GM12874 (cell line): Measurements from ENCODE around the gene ZNF845.

Experiments
- TF ChIP-seq, protein P1 (sequence below): IDR thresholded peaks from 2 replicates; pipeline ENCODE4 v1.5.1; 2011; ENCODE audit warnings: low read depth, mild to moderate bottlenecking, control low read depth, low read length, moderate library complexity; ENCODE audit not compliant: insufficient read depth

Gene ZNF845

DNA sequence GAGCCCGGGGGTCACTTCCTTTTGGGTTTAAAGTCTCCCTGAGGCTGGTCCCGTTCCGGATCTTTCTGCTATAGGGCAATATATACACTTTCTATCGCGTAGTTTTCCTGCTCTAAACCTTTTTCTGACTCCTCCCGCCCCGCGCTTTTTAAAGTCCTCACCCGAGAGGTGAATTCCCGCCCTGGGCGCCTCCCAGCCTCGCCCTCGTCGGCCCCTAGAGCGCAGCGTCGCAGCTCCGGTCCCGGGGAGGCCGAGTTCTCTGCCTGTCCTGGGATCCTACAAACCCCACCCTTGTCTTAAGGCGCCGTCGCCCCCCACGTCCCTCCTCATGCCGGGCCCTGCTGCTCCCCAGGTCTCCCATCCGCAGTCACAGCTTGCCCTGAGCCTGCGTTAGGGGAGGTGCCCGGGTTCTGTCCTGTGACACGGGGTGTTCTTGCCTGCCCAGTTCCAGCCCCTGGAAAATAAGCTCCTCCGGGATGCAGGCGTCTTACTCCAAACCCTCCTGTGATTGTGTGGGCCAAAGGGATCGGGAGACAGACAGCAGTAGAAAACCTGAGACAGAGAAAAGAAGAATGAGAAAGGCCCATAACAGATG, 32.4 kb downstream of the ZNF845 start:
- TF ChIP-seq, protein P1, sequence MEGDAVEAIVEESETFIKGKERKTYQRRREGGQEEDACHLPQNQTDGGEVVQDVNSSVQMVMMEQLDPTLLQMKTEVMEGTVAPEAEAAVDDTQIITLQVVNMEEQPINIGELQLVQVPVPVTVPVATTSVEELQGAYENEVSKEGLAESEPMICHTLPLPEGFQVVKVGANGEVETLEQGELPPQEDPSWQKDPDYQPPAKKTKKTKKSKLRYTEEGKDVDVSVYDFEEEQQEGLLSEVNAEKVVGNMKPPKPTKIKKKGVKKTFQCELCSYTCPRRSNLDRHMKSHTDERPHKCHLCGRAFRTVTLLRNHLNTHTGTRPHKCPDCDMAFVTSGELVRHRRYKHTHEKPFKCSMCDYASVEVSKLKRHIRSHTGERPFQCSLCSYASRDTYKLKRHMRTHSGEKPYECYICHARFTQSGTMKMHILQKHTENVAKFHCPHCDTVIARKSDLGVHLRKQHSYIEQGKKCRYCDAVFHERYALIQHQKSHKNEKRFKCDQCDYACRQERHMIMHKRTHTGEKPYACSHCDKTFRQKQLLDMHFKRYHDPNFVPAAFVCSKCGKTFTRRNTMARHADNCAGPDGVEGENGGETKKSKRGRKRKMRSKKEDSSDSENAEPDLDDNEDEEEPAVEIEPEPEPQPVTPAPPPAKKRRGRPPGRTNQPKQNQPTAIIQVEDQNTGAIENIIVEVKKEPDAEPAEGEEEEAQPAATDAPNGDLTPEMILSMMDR = no peak

DNA sequence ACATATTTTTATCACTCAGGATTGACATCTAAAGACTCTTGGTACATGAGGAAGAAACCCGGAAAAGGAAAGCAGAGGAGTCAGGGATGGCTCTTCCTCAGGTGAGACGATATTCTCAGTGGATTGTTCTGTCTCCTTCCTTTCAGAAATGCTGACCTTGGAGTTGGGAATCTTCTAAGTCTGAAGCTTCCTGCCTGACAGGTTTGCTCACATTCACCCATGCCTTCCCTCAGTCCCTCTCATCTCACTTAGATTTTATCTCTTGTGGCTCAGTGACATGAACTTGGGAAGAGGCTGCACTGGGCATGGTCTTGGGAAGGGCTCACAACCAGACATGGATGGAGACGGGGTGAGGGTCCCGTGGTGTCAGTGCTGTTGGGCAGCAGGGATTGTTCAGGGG, 38.6 kb downstream of the ZNF845 start:
- TF ChIP-seq, protein P1 = no peak

- TF ChIP-seq, protein P1 = no peak
Observed at GRCh38 chr19:53374288-53374687, 40.7 kb downstream of the ZNF845 start.

DNA sequence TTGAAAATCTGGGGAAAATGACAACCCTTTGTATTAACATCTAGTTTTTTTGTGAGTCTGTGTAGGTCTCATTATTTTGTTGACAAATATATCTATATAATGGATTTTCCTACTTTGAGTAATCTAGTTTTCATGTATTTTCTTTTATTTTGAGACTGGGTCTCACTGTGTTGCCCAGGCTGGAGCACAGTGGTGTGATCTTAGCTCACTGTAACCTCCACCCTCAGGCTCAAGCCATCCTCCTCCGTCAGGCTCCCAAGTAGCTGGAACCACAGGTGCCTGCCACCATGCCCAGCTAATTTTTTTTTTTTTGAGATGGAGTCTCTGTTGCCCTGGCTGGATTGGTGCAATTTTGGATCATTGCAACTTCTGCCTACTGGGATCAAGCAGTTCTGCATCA, 41.2 kb downstream of the ZNF845 start:
- TF ChIP-seq, protein P1 = no peak

- TF ChIP-seq, protein P1 = no peak
Observed at GRCh38 chr19:53381376-53381775, 47.8 kb downstream of the ZNF845 start.

GRCh38 chr19:53388168-53388567, 54.6 kb downstream of the ZNF845 start:
- TF ChIP-seq, protein P1 = no peak

- TF ChIP-seq, protein P1 = no peak
Observed at GRCh38 chr19:53388904-53389303, 55.4 kb downstream of the ZNF845 start.
